Measurements from ENCODE around the gene GPRC5B. TPM values are rescaled to one million over a fixed set of nuclear protein-coding genes. Genes with fewer than 3 reads are reported as not detected.
A peak's percentile ranks its signal among the peaks of the same experiment; 100 is the strongest.

The GPRC5B gene
- total RNA-seq, 4 donors from 2014 or later: 3.5 to 22.9 (median 6.6) TPM

GRCh38 chr16:19850131-19850817 is 34.4 kb downstream of the GPRC5B start:
- no peaks in the 10 kb centered on the region for H3K4me1 ChIP-seq
- H3K27me3 ChIP-seq: no peaks in the 10 kb centered on the region
- no peaks in the 10 kb centered on the region for H3K36me3 ChIP-seq
- peak in 1 of 3 donors; percentile 2 for DNase-seq
- TF ChIP-seq, protein P1, sequence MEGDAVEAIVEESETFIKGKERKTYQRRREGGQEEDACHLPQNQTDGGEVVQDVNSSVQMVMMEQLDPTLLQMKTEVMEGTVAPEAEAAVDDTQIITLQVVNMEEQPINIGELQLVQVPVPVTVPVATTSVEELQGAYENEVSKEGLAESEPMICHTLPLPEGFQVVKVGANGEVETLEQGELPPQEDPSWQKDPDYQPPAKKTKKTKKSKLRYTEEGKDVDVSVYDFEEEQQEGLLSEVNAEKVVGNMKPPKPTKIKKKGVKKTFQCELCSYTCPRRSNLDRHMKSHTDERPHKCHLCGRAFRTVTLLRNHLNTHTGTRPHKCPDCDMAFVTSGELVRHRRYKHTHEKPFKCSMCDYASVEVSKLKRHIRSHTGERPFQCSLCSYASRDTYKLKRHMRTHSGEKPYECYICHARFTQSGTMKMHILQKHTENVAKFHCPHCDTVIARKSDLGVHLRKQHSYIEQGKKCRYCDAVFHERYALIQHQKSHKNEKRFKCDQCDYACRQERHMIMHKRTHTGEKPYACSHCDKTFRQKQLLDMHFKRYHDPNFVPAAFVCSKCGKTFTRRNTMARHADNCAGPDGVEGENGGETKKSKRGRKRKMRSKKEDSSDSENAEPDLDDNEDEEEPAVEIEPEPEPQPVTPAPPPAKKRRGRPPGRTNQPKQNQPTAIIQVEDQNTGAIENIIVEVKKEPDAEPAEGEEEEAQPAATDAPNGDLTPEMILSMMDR (IDR thresholded peaks at IDR 0.05): no peak
- TF ChIP-seq POLR2A (IDR thresholded peaks at IDR 0.05): no peak
- H3K27ac ChIP-seq: no peak overlapping the region
- H3K4me3 ChIP-seq: no peak overlapping the region
- H3K9me3 ChIP-seq: no peaks in the 10 kb centered on the region

DNA sequence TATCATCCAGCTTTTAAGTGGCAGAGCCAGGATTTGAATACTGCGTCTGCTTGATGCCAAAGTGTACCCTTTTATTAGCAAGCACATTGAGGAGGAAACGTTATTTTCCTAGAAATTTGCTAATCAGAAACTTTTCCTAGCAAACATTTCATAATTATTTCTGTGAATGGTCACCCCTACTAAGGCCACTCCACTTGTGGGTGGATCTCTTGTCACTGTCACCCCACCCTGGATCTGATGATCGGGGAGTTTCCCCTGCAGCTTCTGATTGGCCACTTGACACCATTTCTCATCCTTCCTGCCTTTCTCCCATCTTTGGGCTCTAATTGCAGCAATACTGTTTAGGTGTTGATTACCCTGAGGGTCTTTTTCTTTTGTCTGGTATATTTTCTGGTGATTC is 35.9 kb downstream of the GPRC5B start:
- H3K36me3 ChIP-seq: no peaks in the 10 kb centered on the region
- no peaks in the 10 kb centered on the region for H3K4me1 ChIP-seq
- TF ChIP-seq POLR2A (IDR thresholded peaks at IDR 0.05): no peak
- H3K27ac ChIP-seq: no peak overlapping the region
- H3K27me3 ChIP-seq: no peaks in the 10 kb centered on the region
- no peaks in the 10 kb centered on the region for H3K9me3 ChIP-seq
- H3K4me3 ChIP-seq: no peak overlapping the region
- no peak for DNase-seq

GRCh38 chr16:19846436-19846835 is 38.2 kb downstream of the GPRC5B start:
- Histone ChIP-seq H3K27ac (no peak overlapping the region), H3K4me3 (no peak overlapping the region), H3K36me3 (no peaks in the 10 kb centered on the region), H3K27me3 (no peaks in the 10 kb centered on the region), H3K9me3 (no peaks in the 10 kb centered on the region), H3K4me1 (no peaks in the 10 kb centered on the region)
- peak in 1 of 3 donors; percentile 2 for DNase-seq
- TF ChIP-seq POLR2A (IDR thresholded peaks at IDR 0.05): no peak
- TF ChIP-seq, protein P1 (IDR thresholded peaks at IDR 0.05): no peak

- peak in 1 of 3 donors; percentile 43 for DNase-seq
- TF ChIP-seq, protein P1 (IDR thresholded peaks at IDR 0.05): no peak
- no peak for TF ChIP-seq POLR2A (IDR thresholded peaks at IDR 0.05)
- no peak overlapping the region for H3K4me3 ChIP-seq
- no peaks in the 10 kb centered on the region for H3K4me1 ChIP-seq
- no peaks in the 10 kb centered on the region for H3K27me3 ChIP-seq
- no peak overlapping the region for H3K27ac ChIP-seq
- H3K36me3 ChIP-seq: no peaks in the 10 kb centered on the region
- no peaks in the 10 kb centered on the region for H3K9me3 ChIP-seq
Measured at GRCh38 chr16:19844945-19845641, 39.6 kb downstream of the GPRC5B start.

DNA sequence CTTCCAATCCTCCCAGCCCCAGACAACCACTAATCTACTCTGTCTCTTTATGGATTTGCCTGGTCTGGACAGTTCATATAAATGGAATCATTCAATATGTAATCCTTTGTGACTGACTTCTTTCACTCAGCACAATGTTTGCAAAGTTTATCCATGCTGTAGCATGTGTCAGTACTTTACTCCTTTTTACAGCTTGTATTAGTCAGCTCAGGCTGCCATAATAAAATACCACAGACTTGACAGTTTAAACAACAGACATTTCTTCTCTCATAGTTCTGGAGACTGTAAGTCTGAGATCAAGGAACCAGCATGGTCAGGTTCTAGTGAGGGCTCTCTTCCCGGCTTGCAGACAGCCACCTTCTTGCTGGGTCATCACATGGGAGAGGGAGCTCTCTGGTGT is 41.3 kb downstream of the GPRC5B start:
- H3K4me3 ChIP-seq: no peak overlapping the region
- H3K36me3 ChIP-seq: no peaks in the 10 kb centered on the region
- H3K27ac ChIP-seq: no peak overlapping the region
- TF ChIP-seq, protein P1 (IDR thresholded peaks at IDR 0.05): no peak
- no peak for TF ChIP-seq POLR2A (IDR thresholded peaks at IDR 0.05)
- H3K4me1 ChIP-seq: no peaks in the 10 kb centered on the region
- no peaks in the 10 kb centered on the region for H3K27me3 ChIP-seq
- no peaks in the 10 kb centered on the region for H3K9me3 ChIP-seq
- DNase-seq: no peak

DNA sequence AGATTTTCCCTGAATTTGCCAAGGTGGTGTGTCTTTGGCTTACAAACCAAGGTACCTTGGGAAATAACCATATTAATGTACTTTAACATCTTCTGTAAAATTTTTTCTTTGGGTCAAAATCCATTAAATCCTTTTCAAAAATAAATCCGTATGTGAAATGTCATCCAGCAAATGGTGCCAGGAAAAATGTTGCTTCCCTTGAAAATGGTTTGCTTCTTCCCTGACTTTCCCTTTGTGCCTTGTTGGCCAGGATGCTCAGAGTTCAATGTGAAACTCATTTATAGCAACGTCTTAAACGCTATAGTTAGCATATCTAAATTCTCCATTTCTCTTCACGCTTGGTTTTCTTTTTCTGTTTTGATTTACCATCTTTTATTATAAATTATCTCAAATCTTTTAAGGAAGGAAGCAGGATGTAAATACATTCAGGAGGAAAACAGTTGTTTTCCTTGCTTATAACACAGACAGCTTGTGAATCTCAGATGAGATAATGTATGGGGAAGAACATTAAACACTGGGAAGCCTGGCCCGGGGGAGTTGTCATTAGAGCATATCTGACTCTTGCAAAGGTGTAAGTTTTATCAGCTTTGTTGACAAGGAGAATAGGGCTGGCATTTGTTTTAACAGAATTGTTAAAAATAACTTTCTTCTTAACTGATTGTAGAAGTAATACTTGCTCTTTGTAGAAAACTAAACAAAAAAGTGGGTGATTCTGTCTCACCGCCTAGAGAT is 42.1 kb downstream of the GPRC5B start:
- DNase-seq: no peak
- Histone ChIP-seq H3K27ac (no peak overlapping the region), H3K36me3 (no peaks in the 10 kb centered on the region), H3K9me3 (no peaks in the 10 kb centered on the region), H3K4me3 (no peak overlapping the region), H3K27me3 (no peaks in the 10 kb centered on the region), H3K4me1 (no peaks in the 10 kb centered on the region)
- TF ChIP-seq, protein P1 (IDR thresholded peaks at IDR 0.05): no peak
- TF ChIP-seq POLR2A (IDR thresholded peaks at IDR 0.05): no peak
